HG02970 (cell line): ENCODE results near the gene STK17A.

Experiments
- ATAC-seq: cut with Tn5 transposase; IDR thresholded peaks from one replicate; pipeline ENCODE4 v1.9.1; 2021; ENCODE audit warnings: mild to moderate bottlenecking, moderate library complexity, moderate number of reproducible peaks; ENCODE audit not compliant: unreplicated experiment, low FRiP score

Gene STK17A

GRCh38 chr7:43630482-43630881 lies 47.6 kb downstream of the STK17A start:
- no peak for ATAC-seq

- ATAC-seq, result no peak
Observed at GRCh38 chr7:43631559-43631958, 48.7 kb downstream of the STK17A start.

DNA sequence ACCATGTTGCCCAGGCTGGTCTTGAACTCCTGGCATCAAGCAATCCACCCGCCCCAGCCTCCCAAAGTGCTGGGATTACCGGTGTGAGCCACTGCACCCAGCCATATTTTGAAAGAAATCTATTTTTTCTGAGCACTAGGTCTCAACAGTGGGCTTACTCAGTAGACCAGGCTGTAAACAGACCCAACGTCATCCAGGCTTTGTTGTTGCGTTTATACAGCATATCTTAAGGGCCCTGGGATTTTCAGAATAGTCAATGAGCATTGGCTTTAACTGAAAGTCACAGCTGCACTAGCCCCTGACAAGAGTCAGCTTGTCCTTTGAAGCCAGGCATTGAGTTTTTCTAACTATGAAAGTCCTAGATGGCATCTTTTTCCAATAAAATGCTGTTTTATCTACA lies 49.8 kb downstream of the STK17A start:
- no peak for ATAC-seq

DNA sequence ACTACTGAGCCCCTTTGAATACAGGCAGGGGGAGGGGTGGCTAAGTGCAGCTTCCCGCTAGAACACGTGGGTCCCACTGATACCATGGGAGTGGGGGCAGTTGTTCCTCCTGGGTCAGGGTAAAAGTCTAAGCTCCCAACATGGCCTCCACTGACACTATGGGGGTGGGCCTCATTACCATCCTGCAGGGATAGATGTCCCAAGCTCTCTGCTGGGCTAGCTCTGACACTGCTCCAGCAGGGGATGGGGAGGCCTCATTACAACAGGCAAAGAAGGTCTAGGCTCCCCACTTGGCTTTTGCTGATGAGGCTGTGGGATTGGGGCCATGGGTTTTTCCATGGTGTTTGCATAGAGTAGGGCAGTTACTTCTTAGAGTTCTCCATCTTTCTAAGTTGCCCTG lies 51.5 kb downstream of the STK17A start:
- no peak for ATAC-seq

DNA sequence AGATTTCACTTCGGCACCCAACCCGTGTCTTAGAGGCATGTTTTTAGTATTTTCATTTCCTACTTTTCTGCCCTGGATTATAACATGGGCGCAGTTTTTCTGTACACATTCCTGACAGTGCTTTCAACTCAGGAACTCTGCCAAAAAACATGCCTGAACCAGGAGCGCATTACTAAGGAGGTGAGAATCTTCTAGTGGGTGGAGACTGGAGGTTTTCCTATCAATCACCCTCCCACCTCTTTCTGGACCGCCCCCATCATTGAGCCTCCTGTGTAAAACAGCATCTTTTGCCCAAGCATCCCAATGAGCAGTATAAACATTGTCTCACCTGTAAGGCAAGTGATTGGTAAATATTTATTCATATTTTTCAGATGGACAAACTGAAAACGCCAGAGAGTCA lies 53.2 kb downstream of the STK17A start:
- no peak for ATAC-seq

GRCh38 chr7:43637114-43637806 lies 54.4 kb downstream of the STK17A start:
- ATAC-seq, result no peak

DNA sequence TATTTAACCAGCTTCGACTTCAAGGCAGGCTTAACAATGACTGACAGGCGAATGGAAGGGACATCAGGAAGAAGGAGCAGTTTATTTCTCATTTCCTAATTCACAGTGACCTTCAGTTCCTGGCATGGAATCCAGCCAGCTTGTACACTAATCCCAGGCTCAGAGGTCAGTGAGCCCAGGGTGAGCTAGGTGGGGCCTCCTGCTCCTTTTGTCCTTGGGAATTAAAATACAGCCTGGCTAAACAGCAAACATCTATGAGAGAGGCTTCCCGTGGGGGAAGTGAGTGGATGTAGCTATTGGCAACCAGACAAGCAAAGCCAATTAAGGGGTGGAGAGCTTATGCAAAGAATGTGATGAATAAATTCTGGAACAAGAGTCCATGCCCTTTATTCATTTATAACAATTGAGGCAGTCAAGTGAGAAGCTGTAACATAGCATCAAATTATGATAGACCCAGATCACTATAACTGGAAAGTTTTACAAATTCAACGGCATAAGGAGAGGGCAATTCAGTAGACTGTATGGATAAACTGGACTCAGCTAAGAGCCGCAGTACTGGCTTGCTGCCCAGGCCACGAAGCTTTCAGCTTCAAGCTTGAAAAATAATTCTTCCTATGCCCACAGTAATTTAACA lies 57.1 kb downstream of the STK17A start:
- no peak for ATAC-seq

DNA sequence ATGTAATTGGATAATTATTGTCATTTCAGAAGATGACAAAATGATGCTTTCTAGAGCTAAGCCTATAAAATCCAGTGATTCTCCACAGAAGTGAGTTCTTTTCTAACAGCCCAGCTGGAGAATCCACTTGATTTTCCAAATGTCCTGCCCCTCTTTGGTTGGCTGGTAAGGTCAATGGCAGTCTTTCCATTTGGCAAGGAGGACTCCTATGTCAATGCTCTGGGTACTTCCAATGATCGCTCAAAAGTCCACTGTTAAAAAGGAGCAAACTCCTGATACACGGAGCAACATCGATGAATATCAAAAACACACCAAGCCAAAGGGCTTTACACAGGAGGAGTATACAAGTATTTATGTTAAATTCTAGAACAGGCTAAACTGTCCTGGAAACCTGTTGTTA lies 57.8 kb downstream of the STK17A start:
- no peak for ATAC-seq

DNA sequence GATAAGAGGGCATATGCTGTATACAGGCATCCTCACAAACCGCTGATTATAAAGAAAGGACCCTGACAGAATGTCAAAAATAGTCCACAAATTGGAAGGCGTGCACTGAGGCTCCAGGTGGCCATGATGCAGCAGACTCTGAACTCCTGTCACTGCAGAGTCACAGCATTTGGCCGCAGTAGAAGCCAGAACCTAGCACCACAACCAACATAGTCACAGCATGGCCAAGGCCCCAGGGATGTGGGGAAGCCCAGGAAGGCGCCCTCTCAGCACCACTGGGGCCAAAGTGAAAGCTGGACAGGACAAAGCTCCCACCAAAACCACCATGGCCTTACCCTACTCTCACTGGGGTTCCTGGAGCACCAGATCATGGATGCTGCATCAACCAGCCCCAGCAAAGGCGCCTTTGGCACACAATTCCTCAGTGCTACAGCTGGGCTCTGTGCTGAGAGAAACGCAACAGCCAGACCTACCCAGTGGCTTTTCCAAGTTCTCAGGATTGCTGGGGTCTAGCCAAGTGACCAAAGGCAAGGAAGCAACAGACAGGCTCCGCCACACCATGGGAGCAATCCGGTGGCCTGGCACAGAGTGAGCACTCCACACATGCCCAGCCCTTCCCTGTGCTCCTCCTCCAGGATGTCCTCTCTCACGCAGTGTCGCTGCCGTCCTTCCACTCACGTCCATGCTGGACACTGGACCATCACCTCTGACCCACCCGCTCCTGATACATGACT lies 60.2 kb downstream of the STK17A start:
- no peak for ATAC-seq

GRCh38 chr7:43643846-43644245 lies 60.9 kb downstream of the STK17A start:
- ATAC-seq, result no peak

DNA sequence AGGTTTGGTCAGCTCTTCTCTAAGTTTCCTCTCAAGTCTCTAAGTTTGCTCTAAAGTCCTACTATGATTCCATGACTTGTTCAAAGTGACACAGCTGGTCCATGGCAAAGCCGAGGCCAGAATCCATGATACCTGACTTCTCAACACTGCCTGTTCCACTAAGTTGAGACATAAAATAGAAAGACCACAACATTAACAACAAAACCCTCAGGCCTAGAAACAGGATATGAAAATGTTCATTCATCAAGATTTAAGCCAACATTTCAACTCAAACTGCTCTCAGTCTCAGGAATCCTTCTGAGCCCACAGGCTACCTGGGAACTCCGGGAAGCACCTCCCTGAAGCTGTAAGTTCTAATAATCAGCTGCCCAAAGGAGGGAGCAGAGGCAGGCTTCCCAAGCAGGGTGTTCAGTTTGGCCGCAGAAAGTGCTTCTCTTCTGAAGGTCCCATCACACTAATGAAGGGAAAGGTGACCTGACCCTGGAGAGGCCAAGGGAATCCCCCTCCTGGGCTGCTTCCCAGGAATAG lies 62.9 kb downstream of the STK17A start:
- ATAC-seq, result no peak

GRCh38 chr7:43646603-43647338 lies 63.9 kb downstream of the STK17A start:
- no peak for ATAC-seq

DNA sequence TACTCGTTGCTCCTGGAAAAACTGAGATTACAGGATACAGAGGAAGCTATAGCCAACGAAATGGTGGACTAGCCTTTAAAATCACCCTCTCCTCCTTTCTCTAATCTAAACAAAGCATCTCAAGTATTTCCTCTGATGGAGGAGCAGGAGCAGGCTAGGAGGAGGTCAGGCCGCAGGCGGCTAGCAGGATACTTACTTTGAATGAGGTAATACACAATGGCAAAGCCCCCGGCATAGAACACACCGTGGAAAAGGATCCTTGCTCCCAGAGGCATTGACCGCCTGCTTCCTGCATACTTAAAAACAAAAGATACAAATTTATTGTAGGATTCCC lies 64.4 kb downstream of the STK17A start:
- ATAC-seq, result no peak

DNA sequence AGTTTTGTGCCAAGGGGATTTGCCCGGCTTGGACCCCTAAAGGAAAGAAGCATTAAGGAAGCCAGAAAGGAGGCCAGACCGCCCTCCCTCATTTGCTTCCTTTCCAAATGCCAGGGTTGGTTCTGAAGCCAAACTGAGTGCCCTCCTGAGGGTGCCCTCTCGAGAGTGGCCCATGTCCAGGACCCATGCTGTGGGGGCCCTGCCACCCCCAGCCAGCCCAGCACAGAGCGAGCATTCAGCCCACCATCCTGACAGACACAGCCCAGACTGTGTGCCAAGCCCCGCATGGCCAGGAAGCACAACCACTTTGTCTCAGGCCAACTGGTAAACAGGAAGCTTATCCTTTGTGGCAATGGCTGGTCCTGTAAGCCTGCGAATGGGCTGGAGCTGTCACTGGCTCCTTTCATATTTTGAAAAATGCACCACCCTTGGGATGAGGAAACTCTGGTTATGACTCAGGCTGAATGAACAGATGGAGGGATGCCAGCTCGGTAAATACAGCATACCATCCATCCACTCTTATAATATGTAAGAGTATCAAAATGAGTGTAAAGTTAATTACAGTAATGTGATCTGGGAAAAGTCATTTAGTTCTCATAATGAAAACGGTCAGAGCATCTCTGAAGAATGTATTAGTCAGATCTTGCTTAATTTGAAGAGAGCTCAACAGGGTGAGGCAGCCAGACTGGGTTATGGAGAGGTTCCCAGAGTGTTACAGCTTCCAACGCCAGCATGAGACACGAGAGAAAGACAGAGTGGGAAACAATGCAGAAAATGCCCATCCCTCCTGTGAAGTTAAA lies 65.0 kb downstream of the STK17A start:
- ATAC-seq, result peak; percentile 19

DNA sequence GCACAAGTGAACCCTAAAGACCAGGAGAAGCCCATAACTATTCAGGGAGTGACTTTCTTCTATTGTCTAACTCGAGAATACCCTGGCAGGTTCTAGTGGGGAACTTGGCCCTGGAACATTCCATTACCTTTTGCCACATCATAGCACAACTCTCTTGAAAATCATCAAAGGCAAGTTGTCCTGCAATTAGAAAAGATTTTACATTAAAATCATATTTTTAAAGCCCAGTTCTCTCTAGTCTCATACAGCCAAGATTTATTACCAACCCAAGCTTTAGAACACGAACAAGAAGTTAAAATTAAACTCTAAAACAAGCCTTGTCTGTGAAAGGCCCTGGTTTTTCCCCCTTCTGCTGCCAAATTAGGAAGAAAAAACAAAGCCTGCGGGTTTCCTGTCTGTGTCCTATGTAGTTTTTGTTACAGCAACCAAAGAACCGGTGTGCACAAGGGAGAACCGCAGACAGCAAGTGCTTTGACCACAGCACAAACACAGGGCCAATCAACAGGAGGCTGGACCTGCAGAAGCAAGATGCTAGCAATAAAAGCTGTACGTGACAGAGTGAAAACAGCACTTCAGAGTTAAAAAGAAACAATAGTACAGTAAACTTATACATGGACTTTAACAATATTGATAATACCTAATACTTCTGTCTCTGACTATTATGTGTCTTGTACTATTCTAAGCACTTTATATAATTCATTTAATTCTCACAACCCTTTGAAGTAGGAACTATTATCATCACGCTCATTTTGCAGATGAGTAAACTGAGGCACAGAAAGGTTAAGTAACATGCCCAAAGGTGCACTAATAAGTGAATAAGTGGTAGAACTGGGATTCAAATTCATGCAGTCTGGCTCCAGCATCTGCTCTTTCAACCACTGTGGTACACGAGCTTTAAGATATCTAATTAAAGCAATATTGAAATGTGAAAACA lies 65.8 kb downstream of the STK17A start:
- ATAC-seq, result peak; percentile 44

DNA sequence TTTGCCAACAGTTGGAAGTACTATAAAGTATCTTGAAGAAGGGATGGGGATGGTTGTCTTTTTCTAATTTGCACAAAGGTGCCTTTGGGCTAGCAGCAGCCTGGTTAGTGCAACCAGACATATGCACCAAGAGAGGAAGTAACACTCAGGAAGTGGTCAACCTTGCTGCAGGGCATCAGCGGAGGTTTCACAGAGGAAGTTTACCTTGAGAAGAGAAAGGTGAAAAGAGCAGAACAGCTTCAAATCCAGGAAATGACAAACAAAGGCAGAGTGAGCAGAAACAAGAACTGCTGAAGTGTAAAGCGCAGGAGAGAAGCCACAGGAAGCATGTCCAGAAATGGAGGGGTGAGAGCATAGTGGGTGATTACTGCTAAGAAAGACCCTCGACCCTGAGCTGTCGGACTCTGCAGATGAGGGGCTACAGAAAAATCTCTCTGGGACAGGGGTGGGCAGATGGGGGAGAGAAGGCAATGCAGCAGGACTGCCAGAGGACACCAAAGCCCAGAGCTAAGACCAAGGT lies 66.9 kb downstream of the STK17A start:
- peak; percentile 44 for ATAC-seq

DNA sequence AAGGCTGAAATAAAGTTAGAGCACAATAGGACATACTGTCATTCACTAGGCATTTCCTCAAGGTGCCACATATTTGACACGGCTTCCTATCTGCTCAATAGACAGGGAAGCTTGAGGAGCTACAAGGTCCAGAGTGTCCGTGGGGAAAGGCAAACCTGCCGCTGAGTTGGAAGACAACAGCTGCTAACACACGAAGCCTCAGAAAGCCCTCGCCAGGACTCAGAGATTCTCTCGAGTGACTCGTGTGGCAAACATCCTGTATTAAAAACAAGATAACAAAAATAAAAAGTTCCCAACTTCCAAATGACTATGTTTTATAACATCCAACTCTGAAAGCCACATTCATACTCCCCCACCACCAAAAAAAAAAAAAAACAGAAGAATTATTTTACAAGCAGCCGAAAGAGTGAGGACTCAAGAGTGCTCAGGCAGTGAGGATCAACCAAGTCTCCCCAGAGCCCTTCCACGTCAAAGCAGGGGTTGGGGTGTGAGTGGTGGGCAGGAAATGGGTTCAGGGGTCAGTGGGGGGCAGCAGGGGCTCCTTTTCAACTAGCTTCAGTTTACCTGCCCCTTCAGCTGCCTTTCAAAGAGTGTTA lies 67.6 kb downstream of the STK17A start:
- no peak for ATAC-seq

DNA sequence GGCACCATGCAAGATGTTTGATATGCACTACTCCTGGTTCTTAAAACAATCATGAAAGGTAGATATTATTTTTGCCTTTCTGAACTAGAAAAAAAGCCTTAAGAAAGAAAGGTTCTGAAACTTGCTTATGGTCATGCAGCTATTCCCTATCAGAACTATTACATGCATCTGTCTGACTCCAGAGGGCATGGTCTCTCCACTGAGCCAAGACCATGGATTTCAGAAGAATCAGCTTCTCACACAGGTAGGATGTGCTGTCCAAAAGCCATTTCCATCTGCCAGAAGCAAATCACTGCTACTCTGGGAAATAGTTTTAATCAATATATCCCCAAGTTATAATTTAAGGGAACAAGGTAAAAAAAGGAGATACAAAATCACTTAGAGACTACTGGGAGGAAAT lies 69.5 kb downstream of the STK17A start:
- ATAC-seq, result no peak
